Stimulated activated CD8-positive, alpha-beta memory T cell treated with anti-CD3 and anti-CD28 coated beads, Interleukin-4, amount 100 ng/mL, for 48 hours (primary cell): ENCODE measurements around the gene NUMBL.
A peak's percentile ranks its signal among the peaks of the same experiment; 100 is the strongest.
"Not testable (repeated sequence)": the region's sequence is repeated elsewhere in the genome, so short reads cannot be mapped to it uniquely, and the experiment has no call there.

Experiments
- DNase-seq: peaks from one replicate; pipeline ENCODE4 v3.0.0-alpha.2; 2020

NUMBL gene

DNA sequence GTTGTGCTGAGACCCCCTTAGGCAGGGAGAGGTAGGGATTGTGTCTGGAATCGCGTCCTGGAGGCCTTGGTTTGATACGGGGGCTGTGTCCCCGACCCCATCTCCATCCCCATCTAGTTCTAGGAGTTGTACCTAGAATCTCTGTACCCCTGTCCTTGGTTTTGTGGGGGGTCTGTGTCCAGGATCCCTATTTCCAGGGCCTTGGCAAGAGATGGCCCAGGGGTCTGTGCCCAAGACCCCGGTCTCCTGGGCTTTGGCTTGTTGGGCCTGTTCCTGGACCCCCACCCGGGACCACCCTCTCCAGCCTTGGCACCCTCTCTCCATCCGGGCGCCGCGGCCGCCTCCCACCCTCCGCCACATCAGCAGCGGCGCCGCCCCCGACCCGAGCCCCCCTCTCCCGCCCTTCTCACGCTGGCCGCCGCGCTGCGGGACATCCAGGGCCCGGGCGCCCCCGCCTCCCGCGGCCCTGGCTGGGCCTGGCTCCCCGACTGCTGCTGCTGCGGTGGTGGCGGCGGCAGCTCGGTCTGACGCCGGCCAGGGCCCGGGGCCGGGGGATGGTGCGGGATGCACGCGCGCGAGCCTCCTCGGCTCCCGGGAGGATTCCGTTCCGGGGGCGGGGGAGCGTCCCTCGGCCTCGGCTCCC lies at the start of gene NUMBL:
NUMBL (minus strand) TSS at position 602 of the 643 bp plus-strand sequence; CDS start at position 434, 168 bp downstream.
- no peak for DNase-seq

DNA sequence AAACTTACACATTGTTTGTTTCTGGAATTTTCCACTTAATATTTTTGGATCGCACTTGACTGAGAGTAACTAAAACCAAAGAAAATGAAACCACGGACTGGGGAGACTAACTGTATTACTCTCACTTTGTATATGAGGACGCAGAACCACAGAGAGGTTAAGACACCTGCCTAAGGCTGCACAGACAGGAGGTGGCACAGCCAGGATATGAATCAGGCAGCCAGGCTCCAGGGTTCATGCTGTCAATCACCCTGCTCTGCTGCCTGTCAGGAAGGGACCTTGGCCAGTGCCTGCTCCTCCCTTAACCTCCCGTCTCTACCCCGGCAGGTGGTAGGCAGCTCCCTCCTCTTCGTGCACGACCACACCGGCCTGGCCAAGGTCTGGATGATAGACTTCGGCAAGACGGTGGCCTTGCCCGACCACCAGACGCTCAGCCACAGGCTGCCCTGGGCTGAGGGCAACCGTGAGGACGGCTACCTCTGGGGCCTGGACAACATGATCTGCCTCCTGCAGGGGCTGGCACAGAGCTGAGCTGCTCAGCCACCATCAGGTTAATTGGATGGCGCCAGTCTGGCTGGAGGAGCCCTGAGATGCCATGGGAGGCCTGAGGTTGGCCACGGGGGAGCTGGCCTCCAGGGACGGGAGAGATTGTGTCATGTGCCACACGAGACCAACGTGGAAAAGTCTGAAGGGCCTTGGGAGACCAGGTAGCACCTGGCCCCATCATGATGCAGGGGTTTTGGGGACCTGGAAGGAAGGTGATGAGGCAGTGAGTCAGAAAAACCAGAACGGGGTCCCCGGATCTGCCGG lies 48.8 kb upstream of the NUMBL start:
- no peak for DNase-seq

DNA sequence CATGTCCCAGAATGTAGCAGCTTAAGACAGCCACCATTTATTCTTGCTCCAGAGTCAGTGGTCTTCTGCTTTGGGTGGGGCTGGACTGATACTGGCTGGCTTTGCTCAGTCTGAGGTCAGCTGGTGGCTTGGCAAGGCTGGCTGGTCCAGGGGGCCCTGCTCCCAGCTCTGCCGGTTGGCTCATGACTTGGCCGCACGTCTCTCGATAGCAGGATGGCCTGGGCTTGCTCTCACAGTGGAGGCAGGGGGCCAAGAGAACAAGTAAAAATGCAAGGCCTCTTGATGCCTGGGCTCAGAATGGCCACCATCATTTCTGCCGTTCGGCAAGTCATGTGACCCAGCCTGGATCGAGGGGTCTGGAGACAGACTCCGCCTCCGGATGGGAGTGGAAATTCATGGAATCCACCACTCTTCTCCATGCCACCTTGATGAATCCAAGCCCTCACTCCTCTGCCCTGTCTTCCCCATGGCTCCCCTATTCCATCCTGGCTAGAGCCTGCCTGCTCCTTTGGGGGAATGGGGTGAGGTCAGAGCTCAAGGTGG lies 46.7 kb upstream of the NUMBL start:
- no peak for DNase-seq

DNA sequence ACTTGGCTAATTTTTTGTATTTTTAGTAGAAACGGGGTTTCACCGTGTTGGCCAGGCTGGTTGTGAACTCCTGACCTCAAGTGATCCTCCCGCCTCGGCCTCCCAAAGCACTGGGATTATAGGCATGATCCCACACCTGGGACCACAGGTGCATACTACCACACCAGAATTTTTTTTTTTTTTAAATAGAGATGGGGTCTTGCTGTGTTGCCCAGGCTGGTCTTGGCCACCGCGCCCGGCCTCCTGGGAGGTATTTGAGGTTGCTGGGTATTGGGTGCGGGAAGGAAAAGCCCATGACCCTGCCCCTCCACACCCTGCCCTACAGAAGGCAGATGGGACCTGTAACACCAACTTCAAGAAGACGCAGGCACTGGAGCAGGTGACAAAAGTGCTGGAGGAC lies 46.2 kb upstream of the NUMBL start:
- no peak for DNase-seq

DNA sequence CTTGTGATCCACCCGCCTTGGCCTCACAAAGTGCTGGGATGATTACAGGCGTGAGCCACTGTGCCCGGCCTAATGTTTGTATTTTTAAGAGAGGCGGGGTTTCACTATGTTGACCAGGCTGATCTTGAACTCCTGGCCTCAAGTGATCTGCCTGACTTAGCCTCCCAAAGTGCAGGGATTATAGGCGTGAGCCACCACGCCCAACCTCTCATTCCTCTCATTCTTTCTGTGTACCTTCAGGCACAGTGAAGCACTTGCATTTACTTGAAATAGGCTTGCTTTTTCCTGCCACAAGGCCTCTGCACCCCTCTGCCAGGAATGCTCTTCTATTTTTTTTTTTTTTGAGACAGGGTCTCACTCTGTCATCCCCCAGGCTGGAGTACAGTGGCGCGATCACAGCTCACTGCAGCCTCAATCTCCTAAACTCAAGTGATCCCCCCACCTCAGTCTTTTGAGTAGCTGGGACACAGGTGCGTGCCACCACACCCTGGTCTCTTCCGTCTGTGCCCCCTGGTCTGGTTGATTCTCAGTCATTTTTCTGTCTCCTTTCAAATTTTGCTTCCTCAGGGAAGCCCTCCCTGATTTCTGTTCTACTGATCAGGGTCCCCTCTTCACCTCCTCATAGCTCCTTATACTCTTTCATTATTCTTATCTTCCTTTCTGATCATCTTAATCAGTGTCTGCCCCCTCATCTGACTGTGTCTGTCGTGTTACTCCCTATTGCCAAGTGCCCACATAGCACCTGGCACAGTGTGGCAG lies 44.7 kb upstream of the NUMBL start:
- DNase-seq = no peak

DNA sequence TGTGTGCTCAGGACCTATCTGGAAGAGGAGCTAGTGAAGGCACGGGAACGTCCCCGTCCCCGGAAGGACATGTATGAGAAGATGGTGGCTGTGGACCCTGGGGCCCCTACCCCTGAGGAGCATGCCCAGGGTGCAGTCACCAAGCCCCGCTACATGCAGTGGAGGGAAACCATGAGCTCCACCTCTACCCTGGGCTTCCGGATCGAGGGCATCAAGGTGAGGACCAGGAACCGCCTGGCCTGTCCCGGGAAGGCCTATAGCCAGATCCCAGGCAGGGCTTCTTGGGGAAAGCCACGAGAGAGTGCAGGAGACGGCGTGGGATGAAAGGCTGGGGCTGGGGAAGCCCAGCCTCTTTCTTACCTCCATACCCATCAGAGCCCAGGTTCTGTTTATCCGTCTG lies 42.7 kb upstream of the NUMBL start:
- no peak for DNase-seq

DNA sequence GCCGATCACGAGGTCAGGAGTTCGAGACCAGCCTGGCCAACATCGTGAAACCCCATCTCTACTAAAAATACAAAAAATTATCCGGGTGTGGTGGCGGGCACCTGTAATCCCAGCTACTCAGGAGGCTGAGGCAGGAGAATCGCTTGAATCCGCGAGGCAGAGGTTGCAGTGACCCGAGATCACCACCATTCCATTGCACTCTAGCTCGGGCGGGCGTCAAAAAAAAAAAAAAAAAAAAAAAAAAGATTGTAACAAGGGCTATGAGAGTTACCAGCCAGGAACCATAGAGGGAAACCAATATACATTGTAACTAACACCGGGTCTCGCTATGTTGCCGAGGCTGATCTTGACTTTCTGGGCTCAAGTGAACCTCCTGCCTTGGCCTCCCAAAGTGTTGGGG lies 41.9 kb upstream of the NUMBL start:
- DNase-seq = not testable (repeated sequence)

DNA sequence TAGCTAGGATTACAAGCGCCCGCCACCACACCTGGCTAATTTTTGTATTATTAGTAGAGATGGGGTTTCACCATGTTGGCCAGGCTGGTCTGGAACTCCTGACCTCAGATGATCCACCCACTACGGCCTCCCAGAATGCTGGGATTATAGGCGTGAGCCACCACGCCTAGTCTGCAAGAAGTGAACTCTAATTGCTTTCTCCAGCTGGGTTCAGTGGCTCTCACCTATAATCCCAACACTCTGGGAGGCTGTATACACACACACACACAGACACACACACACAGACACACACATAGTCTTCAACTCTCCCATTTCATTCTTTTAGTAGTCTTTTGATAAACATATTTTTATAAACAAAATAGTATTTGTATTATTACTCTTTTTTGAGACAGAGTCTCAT lies 39.6 kb upstream of the NUMBL start:
- not testable (repeated sequence) for DNase-seq

DNA sequence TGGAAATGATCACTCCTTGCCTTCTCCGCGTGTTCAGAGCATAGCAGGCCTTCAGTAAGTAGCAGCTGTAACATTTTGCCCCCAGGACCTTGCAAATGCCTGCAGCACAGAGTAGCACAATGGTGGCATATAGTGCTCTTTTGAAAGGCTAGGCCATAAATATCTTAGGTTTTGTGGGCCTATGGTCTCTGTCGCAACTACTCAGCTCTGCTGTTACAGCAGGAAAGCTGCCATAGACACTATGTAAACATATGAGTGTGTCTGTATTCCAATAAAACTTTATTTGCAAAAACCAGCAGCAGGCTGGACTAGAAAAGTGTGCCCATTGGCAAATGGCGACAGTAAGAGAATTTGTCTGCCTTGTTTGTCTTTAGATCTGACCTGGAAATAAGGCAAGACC lies 35.8 kb upstream of the NUMBL start:
- no peak for DNase-seq

DNA sequence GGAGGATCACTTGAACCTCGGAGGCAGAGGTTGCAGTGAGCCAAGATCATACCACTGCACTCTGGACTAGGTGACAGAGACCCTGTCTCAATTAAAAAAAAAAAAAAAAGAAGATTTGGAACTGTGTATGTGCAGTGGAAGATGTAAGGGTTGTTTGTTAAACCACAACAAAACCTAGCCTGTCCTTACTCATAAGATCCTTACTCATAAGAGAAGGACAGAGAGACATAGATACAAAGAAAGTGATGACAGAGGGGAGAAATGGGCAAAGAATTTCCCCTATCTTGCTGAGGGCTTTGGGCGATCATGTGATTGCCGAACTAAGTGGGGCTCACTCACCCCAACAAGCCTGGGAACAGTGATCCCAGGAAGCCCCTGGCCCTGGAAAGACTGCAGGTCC lies 34.4 kb upstream of the NUMBL start:
- peak; percentile 36 for DNase-seq

DNA sequence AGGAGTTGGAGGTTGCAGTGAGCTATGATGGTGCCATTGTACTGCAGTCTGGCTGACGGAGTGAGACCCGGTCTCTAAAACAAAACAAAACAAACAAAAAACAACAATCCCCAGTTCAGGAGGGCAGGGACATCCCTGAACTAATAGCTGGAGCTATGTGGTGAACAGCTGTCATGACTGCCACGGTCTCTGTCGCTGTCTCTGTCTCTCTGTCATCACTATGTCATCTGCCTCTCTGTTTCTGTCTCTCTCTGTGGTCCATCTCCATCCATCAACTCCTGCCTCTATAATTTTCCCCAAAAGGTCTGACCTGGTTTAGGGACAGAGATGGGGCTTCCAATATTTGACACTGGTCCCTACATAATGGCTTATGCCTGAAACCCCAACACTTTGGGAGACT lies 33.9 kb upstream of the NUMBL start:
- no peak for DNase-seq

DNA sequence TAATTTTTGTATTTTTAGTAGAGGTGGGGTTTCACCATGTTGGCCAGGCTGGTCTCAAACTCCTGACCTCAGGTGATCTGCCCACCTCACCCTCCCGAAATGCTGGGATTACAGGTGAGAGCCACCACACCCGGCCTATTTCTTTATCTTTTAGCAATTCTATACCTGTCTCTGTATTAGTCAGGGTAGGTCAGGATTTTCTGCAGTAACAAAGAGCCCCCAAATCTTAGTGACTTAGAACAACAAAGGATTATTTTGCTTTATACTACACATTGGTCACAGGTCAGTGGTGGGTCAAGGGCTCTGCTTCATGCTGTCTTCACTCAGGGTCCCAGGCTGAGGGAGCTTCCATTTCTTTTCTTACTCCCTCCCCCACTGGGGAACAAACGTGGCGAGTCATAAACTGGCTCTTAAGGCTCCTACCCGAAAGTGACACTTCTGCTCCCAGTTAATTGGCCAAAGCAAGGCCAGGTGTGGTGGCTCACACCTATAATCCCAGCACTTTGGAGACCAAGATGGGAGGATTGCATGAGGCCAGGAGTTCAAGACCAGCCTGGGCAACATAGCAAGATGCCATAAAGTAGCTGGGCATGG lies 33.3 kb upstream of the NUMBL start:
- DNase-seq = no peak

DNA sequence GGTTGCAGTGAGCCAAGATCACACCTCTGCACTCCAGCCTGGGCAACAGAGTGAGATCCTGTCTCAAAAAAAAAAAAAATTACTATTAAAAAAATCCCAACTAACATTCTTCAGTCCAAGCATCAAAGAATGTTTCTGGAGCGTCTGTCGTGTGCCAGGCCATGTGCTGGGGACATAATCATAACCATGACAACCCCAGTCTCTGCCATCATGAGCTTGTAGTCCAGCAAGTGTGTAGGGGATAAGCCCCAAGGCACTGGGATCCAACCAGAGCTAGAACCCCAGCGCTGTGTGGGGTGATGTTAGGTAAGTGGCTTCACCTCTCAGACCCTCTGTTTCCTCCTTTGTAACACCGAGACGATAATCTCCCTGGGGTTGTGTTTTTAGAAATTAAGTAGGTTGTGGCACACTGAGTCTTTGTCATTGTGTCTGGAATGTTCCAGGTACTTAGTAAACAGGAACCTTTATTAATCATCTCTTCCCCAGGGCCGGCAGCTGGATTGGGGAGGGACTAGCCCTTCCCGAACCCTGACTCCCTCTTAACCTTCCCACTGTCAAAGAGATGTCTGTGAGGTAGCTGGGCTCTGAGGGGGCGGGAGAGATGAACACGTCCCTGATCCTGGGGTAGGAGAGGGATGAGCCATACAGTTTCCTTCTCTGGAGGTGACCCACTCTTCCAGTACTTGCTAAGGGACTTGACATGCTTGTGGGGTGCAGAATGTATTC lies 31.6 kb upstream of the NUMBL start:
- DNase-seq = no peak

DNA sequence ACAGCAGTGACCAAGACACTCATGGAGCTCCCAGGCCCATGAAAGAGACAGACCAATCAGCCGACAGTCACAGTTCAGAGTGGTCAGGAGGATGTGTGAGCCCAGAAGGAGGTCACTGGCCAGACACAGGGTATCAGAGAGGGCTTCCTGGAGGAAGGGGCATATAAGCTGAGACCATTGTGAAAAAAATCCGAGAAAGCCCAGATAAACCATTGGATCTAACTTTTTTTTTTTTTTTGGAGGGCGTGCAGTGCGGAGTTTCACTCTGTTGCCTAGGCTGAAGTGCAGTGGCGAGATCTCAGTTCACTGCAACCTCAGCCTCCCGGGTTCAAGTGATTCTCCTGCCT lies 30.7 kb upstream of the NUMBL start:
- no peak for DNase-seq

DNA sequence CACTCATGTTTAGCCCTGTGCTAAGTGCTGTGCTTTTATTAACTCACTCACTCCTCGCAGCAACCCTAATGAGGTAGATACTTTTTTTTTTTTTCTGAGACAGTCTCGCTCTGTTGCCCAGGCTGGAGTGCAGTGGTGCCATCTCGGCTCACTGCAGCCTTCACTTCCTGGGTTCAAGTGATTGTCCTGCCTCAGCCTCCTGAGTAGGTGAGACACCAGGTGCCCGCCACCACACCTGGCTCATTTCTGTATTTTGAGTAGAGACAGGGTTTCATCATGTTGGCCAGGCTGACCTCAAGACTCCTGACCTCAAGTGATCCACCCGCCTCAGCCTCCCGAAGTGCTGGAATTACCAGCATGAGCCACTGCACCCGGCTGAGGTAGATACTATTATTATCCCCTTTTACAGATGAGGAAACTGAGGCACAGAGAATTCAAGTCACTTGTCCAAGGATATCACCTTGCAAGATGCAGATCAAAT lies 29.0 kb upstream of the NUMBL start:
- no peak for DNase-seq

DNA sequence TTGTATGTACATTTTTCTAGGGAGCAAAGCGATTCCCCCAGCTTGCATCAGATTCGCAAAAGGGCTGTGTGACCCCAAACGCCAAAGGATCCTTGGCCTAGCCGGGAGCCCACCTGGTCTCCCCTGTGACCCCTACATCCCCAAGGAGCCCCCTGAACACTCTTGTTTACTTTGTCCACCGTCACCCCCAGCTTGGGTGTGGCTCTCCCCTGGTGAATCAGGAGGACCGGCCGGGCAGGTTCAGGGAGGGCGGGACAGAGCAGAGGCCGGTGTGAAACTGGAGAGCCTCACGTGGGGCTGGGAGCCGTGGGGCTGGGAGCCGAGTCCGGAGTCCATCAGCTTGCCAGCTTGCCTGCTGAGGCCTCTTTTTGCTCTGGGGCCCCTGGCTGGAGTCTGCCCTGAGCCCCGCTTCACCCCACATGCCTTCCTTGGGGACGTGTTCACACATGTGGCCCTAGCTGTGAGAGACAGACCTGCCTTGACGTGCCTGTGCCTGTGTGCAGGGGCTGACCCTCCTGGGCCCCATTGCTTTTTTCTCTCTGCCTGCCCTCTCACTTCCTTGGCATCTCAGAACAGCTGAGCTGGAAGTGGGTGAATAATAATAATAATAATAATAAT lies 28.4 kb upstream of the NUMBL start:
- peak; percentile 36 for DNase-seq

DNA sequence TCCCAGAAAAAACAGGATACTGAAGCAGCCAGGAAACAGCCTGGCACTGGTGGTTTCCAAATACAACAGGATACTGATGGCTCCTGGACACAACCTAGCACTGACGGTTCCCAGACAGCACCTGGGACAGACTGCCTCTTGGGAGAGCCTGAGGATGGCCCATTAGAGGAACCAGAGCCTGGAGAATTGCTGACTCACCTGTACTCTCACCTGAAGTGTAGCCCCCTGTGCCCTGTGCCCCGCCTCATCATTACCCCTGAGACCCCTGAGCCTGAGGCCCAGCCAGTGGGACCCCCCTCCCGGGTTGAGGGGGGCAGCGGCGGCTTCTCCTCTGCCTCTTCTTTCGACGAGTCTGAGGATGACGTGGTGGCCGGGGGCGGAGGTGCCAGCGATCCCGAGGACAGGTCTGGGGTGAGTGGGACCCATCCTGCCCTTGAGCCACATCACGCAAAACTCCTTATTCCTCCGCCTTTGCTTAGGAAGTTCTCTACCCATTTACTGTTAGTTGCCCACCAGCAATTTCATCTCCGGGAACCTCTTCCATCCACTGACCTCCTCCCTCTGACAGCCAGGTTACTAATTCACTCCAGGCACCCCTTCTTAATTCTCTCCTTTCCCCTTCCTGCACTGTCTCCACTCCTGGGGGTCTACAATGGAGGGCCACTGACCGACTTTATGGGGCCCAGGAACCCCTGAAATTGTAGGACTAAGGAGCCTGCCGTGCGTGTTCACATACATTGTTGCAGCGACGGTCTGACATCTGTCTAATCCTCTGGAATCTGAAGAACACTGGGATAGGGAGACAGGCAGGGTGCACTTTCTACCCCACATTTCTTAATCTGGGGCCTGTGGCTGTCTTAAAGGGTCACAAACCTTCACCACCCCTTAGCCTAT lies 27.7 kb upstream of the NUMBL start:
- no peak for DNase-seq

DNA sequence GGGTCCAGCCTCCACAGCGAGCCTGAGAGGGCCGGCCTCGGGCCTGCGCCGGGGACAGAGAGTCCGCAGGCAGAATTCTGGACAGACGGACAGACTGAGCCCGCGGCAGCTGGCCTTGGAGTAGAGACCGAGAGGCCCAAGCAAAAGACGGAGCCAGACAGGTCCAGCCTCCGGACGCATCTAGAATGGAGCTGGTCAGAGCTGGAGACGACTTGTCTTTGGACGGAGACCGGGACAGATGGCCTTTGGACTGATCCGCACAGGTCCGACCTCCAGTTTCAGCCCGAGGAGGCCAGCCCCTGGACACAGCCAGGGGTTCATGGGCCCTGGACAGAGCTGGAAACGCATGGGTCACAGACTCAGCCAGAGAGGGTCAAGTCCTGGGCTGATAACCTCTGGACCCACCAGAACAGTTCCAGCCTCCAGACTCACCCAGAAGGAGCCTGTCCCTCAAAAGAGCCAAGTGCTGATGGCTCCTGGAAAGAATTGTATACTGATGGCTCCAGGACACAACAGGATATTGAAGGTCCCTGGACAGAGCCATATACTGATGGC lies 27.0 kb upstream of the NUMBL start:
- no peak for DNase-seq

DNA sequence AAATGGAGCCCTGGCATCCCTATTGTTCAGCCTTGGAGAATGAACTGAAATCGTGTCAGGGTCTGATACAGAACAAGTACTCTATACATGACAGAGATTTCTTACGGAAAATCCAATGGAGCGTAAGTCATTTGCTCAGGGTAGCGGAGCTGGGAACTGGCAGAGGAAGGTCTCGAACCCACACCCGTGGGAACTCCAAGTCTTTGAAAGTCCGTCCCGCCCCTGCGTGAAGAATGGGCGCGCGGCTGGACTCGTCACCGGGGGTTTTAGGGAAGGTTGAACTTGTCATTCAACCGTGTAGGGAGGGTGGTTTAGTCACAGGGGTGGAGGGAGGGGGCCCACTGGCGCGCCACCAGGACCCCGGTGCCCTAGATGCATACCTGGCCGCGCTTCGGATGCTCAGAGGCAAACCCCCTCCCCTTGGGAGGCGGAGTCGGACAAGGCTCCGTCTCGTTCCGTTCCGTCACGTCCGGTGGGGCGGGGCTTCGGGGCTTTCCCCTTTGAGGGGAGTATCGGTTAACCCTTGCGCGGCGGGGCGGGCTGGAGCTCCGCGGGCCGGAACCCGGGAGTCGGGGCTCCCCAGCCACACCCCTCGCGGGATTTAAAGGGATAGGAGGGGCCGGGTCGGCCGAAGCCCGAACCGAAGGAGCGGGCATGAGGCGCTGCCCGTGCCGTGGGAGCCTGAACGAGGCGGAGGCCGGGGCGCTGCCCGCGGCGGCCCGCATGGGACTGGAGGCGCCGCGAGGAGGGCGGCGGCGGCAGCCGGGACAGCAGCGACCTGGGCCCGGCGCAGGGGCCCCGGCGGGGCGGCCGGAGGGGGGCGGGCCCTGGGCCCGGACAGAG lies 26.3 kb upstream of the NUMBL start, which contains the start of the genes COQ8B and ITPKC:
COQ8B (minus strand) TSS at position 405 of the 843 bp plus-strand sequence. CDS start 2,254 bp downstream, outside the sequence.
ITPKC (plus strand) TSS at position 631 of the 843 bp plus-strand sequence; CDS start at position 655, 24 bp downstream.
- DNase-seq = peak; percentile 100
